GM12878 (cell line): ENCODE data around the gene GLB1L2. TPM values are rescaled to one million over a fixed set of nuclear protein-coding genes. Genes with fewer than 3 reads are reported as not detected.

Experiments used
- ATAC-seq: fragments of 200-7000 bp; cut with Tn5 transposase; 3 replicates; pipeline ENCODE4 v1.9.1; 2020; ENCODE audit warnings: mild to moderate bottlenecking, moderate library complexity
- BruUV-seq: library from RNA; stranded (reverse); fragments of 400-500 nt; replicated peaks from 2 replicates; lab custom pipeline; 2021; lab: Mats Ljungman, UMichigan
- CTCF ChIA-PET: fragments of 300-600 bp; sonication (Branson Sonifier 250); formaldehyde crosslinking; extraction: SDS; loops from one replicate; lab custom pipeline; 2021; ENCODE audit warnings: inconsistent platforms; lab: Yijun Ruan, JAX
- POLR2A ChIA-PET: fragments of 350-600 bp; formaldehyde crosslinking; extraction: SDS; loops from one replicate; lab custom pipeline; 2021; ENCODE audit warnings: inconsistent platforms; lab: Charles Lee
- RAD21 ChIA-PET: fragments of 300-600 bp; sonication (Branson Sonifier 250); formaldehyde crosslinking; loops from one replicate; lab custom pipeline; 2023; ENCODE audit warnings: antibody characterized with exemption; ENCODE audit not compliant: unreplicated experiment; lab: Charles Lee
- SMC1A ChIA-PET: fragments of 300-600 bp; sonication (Branson Sonifier 250); formaldehyde crosslinking; loops from one replicate; lab custom pipeline; 2023; ENCODE audit not compliant: unreplicated experiment, uncharacterized antibody; lab: Charles Lee
- DNase-seq: peaks from one replicate; pipeline ENCODE4 v3.0.0-alpha.2; 2011; ENCODE audit warnings: low read depth, low spot score
- FAIRE-seq: peaks from 3 replicates; lab custom pipeline; 2011; peaks lifted over from hg19 to GRCh38; lab: Jason Lieb, UNC
- H2AFZ ChIP-seq: 2 replicates; pipeline ENCODE4 v1.6.0; 2011; ENCODE audit warnings: low read depth, low read length, control low read depth; ENCODE audit not compliant: control insufficient read depth
- H3K27ac ChIP-seq: 2 replicates; pipeline ENCODE4 v1.5.1; 2011; ENCODE audit warnings: control low read depth; ENCODE audit not compliant: control insufficient read depth, insufficient read depth
- H3K27me3 ChIP-seq, 2 experiments: replicated peaks in 1 of 2; 2 replicates each; pipeline versions ENCODE4 v1.6.0 to v1.6.1; 2011; ENCODE audit warnings: low read length in 1 of 2; ENCODE audit not compliant: control insufficient read depth in 2 of 2, insufficient read depth in 2 of 2
- H3K36me3 ChIP-seq, 2 experiments: 2 replicates each; pipeline ENCODE4 v1.5.1; 2011; ENCODE audit warnings: low read length in 1 of 2; ENCODE audit not compliant: control insufficient read depth in 2 of 2, insufficient read depth in 2 of 2
- H3K4me1 ChIP-seq: 2 replicates; pipeline ENCODE4 v1.6.1; 2011; ENCODE audit warnings: mild to moderate bottlenecking, low read length, moderate library complexity, mixed read lengths; ENCODE audit not compliant: control insufficient read depth, insufficient read depth
- H3K4me2 ChIP-seq: 2 replicates; pipeline ENCODE4 v1.6.0; 2011; ENCODE audit warnings: control low read depth; ENCODE audit not compliant: control insufficient read depth, insufficient read depth
- H3K4me3 ChIP-seq: fragments of 200-600 bp; sonication (generic); 2 replicates; pipeline ENCODE4 v1.5.1; 2016
- H3K79me2 ChIP-seq: 2 replicates; pipeline ENCODE4 v1.6.0; 2011; ENCODE audit warnings: low read length; ENCODE audit not compliant: control insufficient read depth, insufficient read depth
- H3K9ac ChIP-seq: 2 replicates; pipeline ENCODE4 v1.8.0; 2011; ENCODE audit warnings: low read length, control low read depth, mixed read lengths; ENCODE audit not compliant: control insufficient read depth, insufficient read depth
- H3K9me3 ChIP-seq: replicated peaks from 3 replicates; pipeline ENCODE4 v1.5.1; 2011; ENCODE audit warnings: mild to moderate bottlenecking, low read length; ENCODE audit not compliant: control insufficient read depth, insufficient read depth
- H4K20me1 ChIP-seq: 2 replicates; pipeline ENCODE4 v1.6.0; 2011; ENCODE audit not compliant: control insufficient read depth, insufficient read depth
- MYC ChIP-seq: IDR thresholded peaks from 2 replicates; pipeline ENCODE4 v1.6.1; 2011; ENCODE audit warnings: mild to moderate bottlenecking, low read length, moderate library complexity, inconsistent platforms; ENCODE audit not compliant: insufficient read depth, insufficient replicate concordance, insufficient read length, severe bottlenecking
- NR2F1 ChIP-seq: fragments of 450-650 bp; conservative IDR thresholded peaks from 2 replicates; pipeline ENCODE4 v1.6.1; 2017; ENCODE audit warnings: mild to moderate bottlenecking
- NRF1 ChIP-seq: conservative IDR thresholded peaks from 2 replicates; pipeline ENCODE4 v1.6.1; 2011; ENCODE audit warnings: mild to moderate bottlenecking, low read depth, low read length, improper control_type of control experiment
- PML ChIP-seq: IDR thresholded peaks from 2 replicates; pipeline ENCODE4 v1.6.1; 2012; ENCODE audit warnings: low read length, inconsistent platforms
- RAD51 ChIP-seq: fragments of 450-650 bp; IDR thresholded peaks from 2 replicates; pipeline ENCODE4 v1.6.1; 2016; ENCODE audit warnings: moderate library complexity, mild to moderate bottlenecking, inconsistent platforms
- RFX5 ChIP-seq: IDR thresholded peaks from 2 replicates; pipeline ENCODE4 v1.6.1; 2011; ENCODE audit warnings: low read depth, low read length, improper control_type of control experiment
- RUNX3 ChIP-seq: IDR thresholded peaks from 2 replicates; pipeline ENCODE4 v1.6.1; 2012; ENCODE audit warnings: low read length, inconsistent platforms
- SRF ChIP-seq, 2 experiments: IDR thresholded peaks; 2 replicates each; pipeline ENCODE4 v1.6.1; 2011; ENCODE audit warnings: low read depth in 2 of 2, low read length in 2 of 2, mild to moderate bottlenecking in 1 of 2, moderate library complexity in 1 of 2
- TCF7 ChIP-seq: IDR thresholded peaks from 2 replicates; pipeline ENCODE4 v1.6.1; 2014; ENCODE audit warnings: antibody characterized with exemption, borderline replicate concordance
- USF1 ChIP-seq: IDR thresholded peaks from 2 replicates; pipeline ENCODE4 v1.6.1; 2011; ENCODE audit warnings: borderline replicate concordance, low read depth, mild to moderate bottlenecking, moderate library complexity, mixed read lengths, low read length; ENCODE audit not compliant: insufficient read depth; ENCODE audit errors: extremely low read length
- YY1 ChIP-seq: IDR thresholded peaks from 2 replicates; pipeline ENCODE4 v1.6.1; 2011; ENCODE audit warnings: low read depth, mild to moderate bottlenecking, low read length
- ZNF207 ChIP-seq: fragments of 450-650 bp; IDR thresholded peaks from 2 replicates; pipeline ENCODE4 v1.6.1; 2014; ENCODE audit warnings: antibody characterized with exemption, mild to moderate bottlenecking, borderline replicate concordance
- ZNF592 ChIP-seq: fragments of 450-650 bp; IDR thresholded peaks from 2 replicates; pipeline ENCODE4 v1.6.1; 2017; ENCODE audit warnings: mild to moderate bottlenecking, moderate library complexity
- WGBS: methylation state at CpG from one replicate; pipeline ENCODE4 v1.1.6; 2016; ENCODE audit warnings: low lambda C conversion rate; ENCODE audit not compliant: insufficient replicate concordance, insufficient coverage; ENCODE audit errors: missing lambda C conversion rate; 5-methylcytosine and 5-hydroxymethylcytosine counted together
- in situ Hi-C: fragments of 300-500 bp; cut with MboI; formaldehyde crosslinking; loops from 9 replicates; pipeline ENCODE4 v1.14.3; 2018; ENCODE audit warnings: mixed read lengths
- intact Hi-C: fragments of 100-400 bp; cut with micrococcal nuclease; formaldehyde crosslinking; loops from one replicate; pipeline ENCODE4 v1.14.2; 2022; ENCODE audit not compliant: unreplicated experiment
- polyA plus RNA-seq, 11 experiments: library from polyadenylated mRNA; depleted of rRNA in 4 of 11; unstranded in 6 of 11; stranded (reverse) in 5 of 11; fragments of >200 nt; fragmentation: Nextera tagmentation in 4 of 11; fragmentation: Illumina TruSeq in 1 of 11; extraction: Ambion mirVana in 4 of 11; extraction: Trizol in 1 of 11; gene quantifications; 1 replicate in 1 of 11; 2 replicates in 10 of 11; pipeline versions ENCODE4 v1.2.1 to v1.2.3, GENCODE V29; 2011 to 2016; ENCODE audit warnings: inconsistent platforms in 2 of 11, missing spikeins in 2 of 11, low read depth in 1 of 11
- total RNA-seq, 4 experiments: library from RNA; depleted of rRNA in 3 of 4; stranded (reverse); fragments of >200 nt in 3 of 4; fragmentation: Illumina TruSeq in 1 of 4; extraction: Trizol in 1 of 4; gene quantifications; 2 replicates each; pipeline versions ENCODE4 v1.2.1 to v1.2.3, GENCODE V29; 2013 to 2021
- TF ChIP-seq, protein P1 (sequence below): IDR thresholded peaks from 2 replicates; pipeline ENCODE4 v1.6.1; 2012; ENCODE audit warnings: low read length, inconsistent platforms
- TF ChIP-seq, protein P2 (sequence below): IDR thresholded peaks from 2 replicates; pipeline ENCODE4 v1.6.1; 2012; ENCODE audit warnings: low read depth, low read length, improper control_type of control experiment
- TF ChIP-seq, protein P3 (sequence below): IDR thresholded peaks from 2 replicates; pipeline ENCODE4 v1.6.1; 2011; ENCODE audit warnings: mild to moderate bottlenecking, low read depth, low read length, moderate library complexity; ENCODE audit not compliant: insufficient replicate concordance

GLB1L2 gene
- total and polyA plus RNA-seq, 10 of the 15 experiments (the other 5 are each of a cell fraction or from before 2014, with no cell fraction given) = 0.04 to 0.85 (median 0.49) TPM

DNA sequence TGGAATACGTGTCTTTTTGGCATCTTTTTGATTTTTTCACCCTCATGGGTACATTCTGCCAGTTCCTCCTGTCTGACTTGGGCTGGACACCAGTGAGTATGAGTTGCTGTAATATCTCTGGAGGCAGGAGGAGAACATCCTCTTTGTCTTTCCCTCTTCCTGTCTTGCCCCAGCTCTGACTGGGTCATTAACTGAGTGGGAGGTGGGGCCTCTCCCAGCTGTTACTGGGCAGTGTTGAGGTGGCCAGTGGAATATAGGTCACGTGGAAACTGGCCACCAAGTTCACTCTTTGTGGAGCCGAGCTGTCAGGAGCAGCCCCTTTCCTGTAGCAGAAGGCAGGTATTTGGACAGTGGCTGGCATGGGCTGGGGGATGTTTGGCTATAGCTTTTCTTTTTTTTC is 2.2 kb downstream of the GLB1L2 start:
- Histone ChIP-seq H3K36me3 (no peaks in the 10 kb centered on the region), H3K4me3 (no peak overlapping the region), H4K20me1 (no peaks in the 10 kb centered on the region), H3K4me1 (no peaks in the 10 kb centered on the region; the same call in 1 of the 2 replicates), H3K79me2 (no peaks in the 10 kb centered on the region), H2AFZ (no peak overlapping the region), H3K27me3 (peaks cover 0 to 3% of the 10 kb centered on the region in 2 experiments; a peak in 3 of 4 replicates), H3K9ac (no peak overlapping the region), H3K4me2 (no peak overlapping the region), H3K9me3 (no peaks in the 10 kb centered on the region), H3K27ac (no peak overlapping the region)
- 21% methylated on average over 3 of the region's 3 CpGs for WGBS
- POLR2A ChIA-PET = no interaction called here
- RAD21 ChIA-PET = no interaction called here
- ATAC-seq = no peak
- no peak for DNase-seq
- CTCF ChIA-PET = no interaction called here
- no peak for FAIRE-seq
- intact Hi-C loops (no loop called here), in situ Hi-C loops (no loop called here)
- BruUV-seq = no TSS peak
- SMC1A ChIA-PET = no interaction called here
- TF ChIP-seq, protein P1, sequence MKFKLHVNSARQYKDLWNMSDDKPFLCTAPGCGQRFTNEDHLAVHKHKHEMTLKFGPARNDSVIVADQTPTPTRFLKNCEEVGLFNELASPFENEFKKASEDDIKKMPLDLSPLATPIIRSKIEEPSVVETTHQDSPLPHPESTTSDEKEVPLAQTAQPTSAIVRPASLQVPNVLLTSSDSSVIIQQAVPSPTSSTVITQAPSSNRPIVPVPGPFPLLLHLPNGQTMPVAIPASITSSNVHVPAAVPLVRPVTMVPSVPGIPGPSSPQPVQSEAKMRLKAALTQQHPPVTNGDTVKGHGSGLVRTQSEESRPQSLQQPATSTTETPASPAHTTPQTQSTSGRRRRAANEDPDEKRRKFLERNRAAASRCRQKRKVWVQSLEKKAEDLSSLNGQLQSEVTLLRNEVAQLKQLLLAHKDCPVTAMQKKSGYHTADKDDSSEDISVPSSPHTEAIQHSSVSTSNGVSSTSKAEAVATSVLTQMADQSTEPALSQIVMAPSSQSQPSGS = no peak
- TF ChIP-seq, protein P2, sequence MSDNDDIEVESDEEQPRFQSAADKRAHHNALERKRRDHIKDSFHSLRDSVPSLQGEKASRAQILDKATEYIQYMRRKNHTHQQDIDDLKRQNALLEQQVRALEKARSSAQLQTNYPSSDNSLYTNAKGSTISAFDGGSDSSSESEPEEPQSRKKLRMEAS = no peak
- TF ChIP-seq RAD51 (no peak), RFX5 (no peak), TCF7 (no peak), MYC (no peak), RUNX3 (no peak), PML (no peak), NR2F1 (no peak), SRF (IDR thresholded peaks at IDR 0.05; ENCODE audit: low read depth in 2 of 2, low read length in 2 of 2) (no peak), USF1 (no peak), NRF1 (no peak), ZNF207 (no peak), YY1 (no peak), ZNF592 (no peak)
- TF ChIP-seq, protein P3, sequence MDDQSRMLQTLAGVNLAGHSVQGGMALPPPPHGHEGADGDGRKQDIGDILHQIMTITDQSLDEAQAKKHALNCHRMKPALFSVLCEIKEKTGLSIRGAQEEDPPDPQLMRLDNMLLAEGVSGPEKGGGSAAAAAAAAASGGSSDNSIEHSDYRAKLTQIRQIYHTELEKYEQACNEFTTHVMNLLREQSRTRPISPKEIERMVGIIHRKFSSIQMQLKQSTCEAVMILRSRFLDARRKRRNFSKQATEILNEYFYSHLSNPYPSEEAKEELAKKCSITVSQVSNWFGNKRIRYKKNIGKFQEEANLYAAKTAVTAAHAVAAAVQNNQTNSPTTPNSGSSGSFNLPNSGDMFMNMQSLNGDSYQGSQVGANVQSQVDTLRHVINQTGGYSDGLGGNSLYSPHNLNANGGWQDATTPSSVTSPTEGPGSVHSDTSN = no peak
